ACHN (cell line): ENCODE data around the gene LHPP.

Experiments
- DNase-seq: peaks from one replicate; pipeline ENCODE4 v3.0.0-alpha.2; 2015
- in situ Hi-C: cut with HindIII; loops from 2 replicates; pipeline ENCODE4 v1.10.0; 2017; ENCODE audit warnings: low sequenced_read_pairs, low pct_ligation_motif_present, low pct_unique_long_range_greater_than_20kb

Gene LHPP

GRCh38 chr10:124512040-124512428 is 50.4 kb downstream of the LHPP start:
- no peak for DNase-seq
- in situ Hi-C loops: no loop called here

GRCh38 chr10:124512600-124512999 is 51.0 kb downstream of the LHPP start:
- in situ Hi-C loops: no loop called here
- no peak for DNase-seq

- in situ Hi-C loops: no loop called here
- DNase-seq: no peak
Observed at GRCh38 chr10:124515244-124515970, 53.8 kb downstream of the LHPP start.

DNA sequence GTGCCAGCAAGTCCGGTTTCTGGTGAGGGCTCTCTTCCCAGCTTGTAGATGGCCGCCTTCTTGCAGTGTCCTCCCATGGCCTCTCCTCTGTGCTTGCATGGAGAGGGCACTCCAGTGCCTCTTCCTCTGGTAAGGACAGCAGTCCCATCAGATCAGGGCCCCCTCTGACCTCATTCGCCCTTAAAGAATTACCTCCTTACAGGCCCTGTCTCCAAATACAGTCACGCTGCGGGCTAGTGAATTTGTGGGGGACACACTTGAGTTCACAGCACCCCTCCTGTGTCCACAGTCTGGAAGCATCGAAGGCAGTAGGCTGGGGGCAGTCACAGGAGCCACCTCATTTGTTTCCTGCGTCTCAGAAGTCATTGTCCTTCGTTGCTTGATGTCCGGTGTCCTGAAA is 54.6 kb downstream of the LHPP start:
- DNase-seq: no peak
- in situ Hi-C loops: no loop called here

DNA sequence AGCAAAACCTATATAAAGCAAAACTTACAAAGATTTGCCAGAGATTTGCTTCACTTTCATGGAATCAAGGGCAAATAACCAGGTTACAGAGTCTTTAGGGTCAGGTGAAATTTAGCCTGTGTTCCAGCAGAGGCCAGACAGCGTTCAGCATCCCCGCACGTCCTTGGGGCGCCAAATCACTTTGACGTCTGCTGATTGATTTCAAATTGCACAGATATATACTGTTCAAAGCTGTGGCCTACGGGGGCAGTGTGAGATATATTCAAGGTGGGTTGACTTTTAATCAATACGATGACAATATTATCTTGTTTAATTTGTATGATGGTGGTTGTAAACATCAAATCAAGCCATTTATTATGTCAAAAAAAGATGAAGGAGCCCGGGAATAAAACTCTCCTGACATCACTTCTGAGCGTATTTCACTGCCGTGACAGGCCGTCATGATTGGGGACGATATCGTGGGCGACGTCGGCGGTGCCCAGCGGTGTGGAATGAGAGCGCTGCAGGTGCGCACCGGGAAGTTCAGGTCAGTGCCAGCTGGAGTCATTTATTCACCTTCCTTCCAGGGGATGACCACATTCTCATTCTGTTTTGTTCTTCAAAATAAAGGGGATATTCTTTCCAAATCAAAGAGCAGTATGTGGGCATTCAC is 55.2 kb downstream of the LHPP start:
- no peak for DNase-seq
- in situ Hi-C loops: no loop called here

DNA sequence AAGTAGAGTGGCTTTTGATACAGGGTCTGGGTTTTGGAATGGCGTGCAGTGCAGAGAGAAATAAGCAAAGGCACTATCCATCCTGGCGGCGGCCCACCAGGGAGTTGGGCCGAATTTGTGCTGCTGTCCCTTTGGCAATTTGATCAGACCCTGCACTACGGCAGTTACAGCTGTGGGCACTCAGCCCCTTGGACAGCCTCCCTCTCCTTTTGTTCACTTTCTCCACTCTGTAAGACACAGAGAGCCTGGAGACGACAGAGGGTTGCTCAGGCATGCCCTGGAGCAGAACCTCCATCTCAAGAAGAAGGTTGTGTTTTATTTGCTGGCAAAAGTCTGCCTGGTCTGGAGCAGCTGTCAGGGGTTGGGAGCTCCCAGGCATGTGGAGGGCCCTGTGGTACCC is 55.8 kb downstream of the LHPP start:
- in situ Hi-C loops: no loop called here
- DNase-seq: no peak

DNA sequence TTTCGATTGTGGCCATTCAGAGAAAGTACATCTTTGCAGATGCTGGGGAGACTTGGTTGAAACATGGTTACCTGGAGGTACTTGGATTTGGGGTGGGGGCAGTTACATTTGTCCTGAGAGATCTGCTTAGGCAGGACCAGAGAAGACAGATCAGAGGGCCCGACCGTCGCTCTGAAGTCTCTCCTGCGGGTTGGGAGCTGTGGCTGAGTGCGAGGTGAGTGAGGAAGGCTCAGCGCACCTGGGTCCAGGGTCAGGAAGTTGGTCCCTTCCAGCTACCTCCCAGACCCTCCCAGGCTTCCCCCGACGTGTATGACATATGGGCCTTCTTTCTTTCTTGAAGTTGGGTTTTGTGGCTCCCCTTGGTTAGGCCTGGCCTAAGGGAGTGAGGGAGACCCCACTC is 56.3 kb downstream of the LHPP start:
- in situ Hi-C loops: no loop called here

GRCh38 chr10:124518366-124518765 is 56.7 kb downstream of the LHPP start:
- DNase-seq: no peak
- in situ Hi-C loops: no loop called here

More for the DNA sequence above, 56.3 kb downstream of the LHPP start:
- no peak for DNase-seq

- in situ Hi-C loops: no loop called here
- no peak for DNase-seq
Observed at GRCh38 chr10:124520558-124521428, 59.2 kb downstream of the LHPP start.

GRCh38 chr10:124521429-124521871 is 59.8 kb downstream of the LHPP start:
- in situ Hi-C loops: no loop called here
- no peak for DNase-seq

DNA sequence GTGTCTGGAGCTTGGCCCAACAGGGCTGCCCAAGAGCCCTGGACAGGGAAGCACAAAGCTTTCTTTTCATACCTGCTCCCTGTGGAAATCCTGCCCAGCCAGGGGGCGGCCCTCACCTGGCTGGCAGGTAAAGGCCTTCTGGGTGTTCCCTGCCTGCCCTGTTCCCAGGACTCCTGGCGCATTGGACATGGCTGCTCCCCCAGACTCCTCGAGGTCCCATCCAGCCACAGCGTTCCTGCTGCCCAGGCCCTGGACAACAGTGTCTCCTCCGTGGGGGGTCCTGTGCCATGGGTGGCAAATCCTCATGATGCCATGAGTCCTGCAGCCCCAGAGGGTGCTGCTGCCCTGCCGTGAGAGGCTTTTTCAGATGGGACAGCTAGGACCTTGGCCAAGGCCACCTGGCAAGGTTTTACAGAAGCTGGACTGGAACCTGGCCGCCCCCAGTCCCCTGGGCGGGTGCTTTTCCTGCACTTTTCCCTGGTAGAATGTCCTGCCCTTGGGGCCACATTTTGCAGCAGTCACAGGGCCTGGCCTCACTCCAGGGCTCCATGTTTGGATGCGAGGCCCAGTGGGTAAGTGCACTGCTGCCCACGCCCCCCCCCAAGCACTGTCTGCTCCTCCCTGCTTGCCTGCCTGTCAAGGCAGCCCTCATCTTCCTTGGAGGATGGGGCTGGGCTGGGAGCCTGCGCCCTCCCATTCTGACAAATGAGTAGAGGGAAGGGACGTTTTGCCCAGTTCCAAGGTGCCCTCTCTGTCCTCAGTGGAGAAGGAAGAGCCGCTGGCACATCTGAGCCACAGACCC is 60.7 kb downstream of the LHPP start:
- no peak for DNase-seq
- in situ Hi-C loops: no loop called here

DNA sequence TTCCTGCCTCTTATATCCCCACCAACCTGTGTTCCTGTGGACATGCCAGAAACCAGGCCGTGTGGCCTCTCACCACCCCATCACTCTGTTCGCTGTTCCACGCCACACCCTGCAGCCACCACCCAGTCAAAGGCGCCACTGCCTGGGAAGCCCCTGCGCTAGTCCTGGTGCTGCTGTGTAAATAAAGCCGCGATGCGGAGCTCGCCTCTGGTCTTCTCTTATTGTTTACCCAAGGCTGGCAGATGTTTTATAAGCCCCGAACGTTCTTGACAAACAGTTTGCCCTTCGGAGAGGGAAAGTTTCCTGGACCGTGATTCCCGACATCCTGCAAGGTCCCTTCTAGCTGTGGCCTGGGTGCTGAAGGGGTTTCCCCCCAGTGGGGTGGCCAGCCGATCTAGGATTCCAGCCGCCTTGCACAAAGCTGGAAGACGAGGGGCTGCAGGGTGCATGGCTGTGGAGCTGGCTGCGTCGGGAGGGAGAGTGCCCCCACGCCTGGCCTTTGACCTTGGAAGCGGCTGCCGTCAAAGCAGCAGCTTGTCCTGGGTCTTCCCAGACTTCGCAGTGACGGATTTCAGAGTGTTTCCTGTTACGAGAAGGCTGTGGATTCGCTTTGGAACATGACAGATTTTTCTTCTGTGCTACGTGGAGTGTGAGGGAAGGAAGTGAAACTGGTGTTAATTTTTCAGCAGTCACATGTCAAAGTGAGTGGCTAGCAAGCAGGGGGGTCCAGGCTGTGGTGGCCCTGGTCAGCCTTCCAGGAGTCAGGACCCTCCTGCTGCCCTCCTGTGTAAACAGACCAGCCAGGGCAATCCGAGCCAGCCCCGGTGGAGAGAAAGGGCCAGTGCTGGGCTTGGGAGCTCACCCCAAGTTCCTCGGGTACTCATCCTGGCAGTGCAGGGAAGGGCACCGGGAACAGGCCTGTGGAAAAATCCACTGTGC is 61.6 kb downstream of the LHPP start:
- no peak for DNase-seq
- in situ Hi-C loops: no loop called here

GRCh38 chr10:124523901-124524300 is 62.3 kb downstream of the LHPP start:
- in situ Hi-C loops: no loop called here
- DNase-seq: no peak

DNA sequence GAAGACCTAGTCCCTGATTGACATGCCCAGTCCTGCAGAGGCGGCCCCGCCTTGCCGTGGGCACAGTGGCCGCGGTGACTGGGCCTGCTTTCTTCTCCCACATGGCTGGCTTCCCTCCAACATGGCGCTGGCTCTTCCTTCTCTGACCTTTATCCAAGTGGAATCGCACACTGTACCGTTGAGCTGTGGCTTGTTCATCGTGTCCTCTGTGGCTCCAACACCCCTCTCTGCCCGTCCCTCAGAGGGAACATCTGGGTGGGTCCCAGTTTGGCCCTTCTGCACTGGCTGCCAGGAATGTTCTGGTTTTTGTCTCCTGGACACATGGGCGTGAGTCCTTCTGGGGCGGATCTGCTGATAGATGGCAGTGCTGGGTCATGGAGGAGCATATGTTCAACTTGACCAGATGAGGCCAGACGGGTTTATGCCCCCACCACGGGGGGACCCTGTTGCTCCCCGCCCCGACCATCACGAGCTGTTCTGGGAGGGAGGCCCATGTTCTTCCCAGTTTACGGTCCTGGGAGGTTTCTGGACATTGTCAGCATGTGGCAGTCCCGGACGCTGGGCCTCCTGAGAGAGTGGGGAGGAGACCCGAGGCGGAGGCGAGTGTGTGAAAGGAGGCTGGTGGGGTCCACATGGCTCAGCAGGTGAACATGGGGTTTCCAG is 63.5 kb downstream of the LHPP start:
- in situ Hi-C loops: no loop called here
- DNase-seq: no peak

- in situ Hi-C loops: no loop called here
- no peak for DNase-seq
Observed at GRCh38 chr10:124525751-124526600, 64.4 kb downstream of the LHPP start.

- DNase-seq: no peak
- in situ Hi-C loops: no loop called here
Observed at GRCh38 chr10:124526621-124527267, 65.1 kb downstream of the LHPP start.
